Measurements from ENCODE around the gene MRGPRG. TPM values are rescaled to one million over a fixed set of nuclear protein-coding genes. Genes with fewer than 3 reads are reported as not detected.

MRGPRG gene
- total RNA-seq, 1 donor from 2014 or later, result not detected

GRCh38 chr11:3174387-3174786 is 44.2 kb downstream of the MRGPRG start:
- FAIRE-seq (no peak), DNase-seq (ENCODE audit: low read depth) (no peak)
- no peak for TF ChIP-seq CTCF (IDR thresholded peaks at IDR 0.05; ENCODE audit: insufficient read depth, low read length, severe bottlenecking)
- Histone ChIP-seq H3K4me3 (ENCODE audit: low read depth, low read length) (no peak overlapping the region), H3K36me3 (ENCODE audit: control insufficient read depth, insufficient read depth, low read length) (no peaks in the 10 kb centered on the region), H3K27me3 (ENCODE audit: control insufficient read depth, insufficient read depth, low read length) (peaks cover 7% of the 10 kb centered on the region)

- FAIRE-seq, result peak; percentile 43
Observed at GRCh38 chr11:3173795-3174194, 44.8 kb downstream of the MRGPRG start.

GRCh38 chr11:3171931-3172560 is 46.6 kb downstream of the MRGPRG start:
- DNase-seq (ENCODE audit: low read depth) (no peak), FAIRE-seq (no peak)
- no peaks in the 10 kb centered on the region for H3K36me3 ChIP-seq (ENCODE audit: control insufficient read depth, insufficient read depth, low read length)
- no peak for TF ChIP-seq CTCF (IDR thresholded peaks at IDR 0.05; ENCODE audit: insufficient read depth, low read length, severe bottlenecking)
- H3K4me3 ChIP-seq (ENCODE audit: low read depth, low read length), result no peak overlapping the region
- H3K27me3 ChIP-seq (ENCODE audit: control insufficient read depth, insufficient read depth, low read length), result peaks cover 10% of the 10 kb centered on the region

More at GRCh38 chr11:3173795-3174194, 44.8 kb downstream of the MRGPRG start:
- TF ChIP-seq CTCF (IDR thresholded peaks at IDR 0.05; ENCODE audit: insufficient read depth, low read length, severe bottlenecking), result no peak
- no peak for DNase-seq (ENCODE audit: low read depth)
- no peaks in the 10 kb centered on the region for H3K36me3 ChIP-seq (ENCODE audit: control insufficient read depth, insufficient read depth, low read length)
- no peak overlapping the region for H3K4me3 ChIP-seq (ENCODE audit: low read depth, low read length)
- peaks cover 7% of the 10 kb centered on the region for H3K27me3 ChIP-seq (ENCODE audit: control insufficient read depth, insufficient read depth, low read length)

- Histone ChIP-seq H3K4me3 (ENCODE audit: low read depth, low read length) (no peak overlapping the region), H3K27me3 (ENCODE audit: control insufficient read depth, insufficient read depth, low read length) (peaks cover 17% of the 10 kb centered on the region), H3K36me3 (ENCODE audit: control insufficient read depth, insufficient read depth, low read length) (no peaks in the 10 kb centered on the region)
- DNase-seq (ENCODE audit: low read depth) (no peak), FAIRE-seq (no peak)
- no peak for TF ChIP-seq CTCF (IDR thresholded peaks at IDR 0.05; ENCODE audit: insufficient read depth, low read length, severe bottlenecking)
Observed at GRCh38 chr11:3170756-3171650, 47.6 kb downstream of the MRGPRG start.

- H3K4me3 ChIP-seq (ENCODE audit: low read depth, low read length), result no peak overlapping the region
- DNase-seq (ENCODE audit: low read depth) (peak; percentile 7), FAIRE-seq (no peak)
- H3K36me3 ChIP-seq (ENCODE audit: control insufficient read depth, insufficient read depth, low read length), result no peaks in the 10 kb centered on the region
- TF ChIP-seq CTCF (IDR thresholded peaks at IDR 0.05; ENCODE audit: insufficient read depth, low read length, severe bottlenecking), result no peak
- H3K27me3 ChIP-seq (ENCODE audit: control insufficient read depth, insufficient read depth, low read length), result peaks cover 17% of the 10 kb centered on the region
Observed at GRCh38 chr11:3170044-3170755, 48.4 kb downstream of the MRGPRG start.
